Bronchial epithelial cell (primary cell): ENCODE measurements around the gene EIF4G1. TPM values are rescaled to one million over a fixed set of nuclear protein-coding genes. Genes with fewer than 3 reads are reported as not detected.

Experiments used
- DNase-seq: peaks from one replicate; pipeline ENCODE4 v3.0.0-alpha.2; 2010; ENCODE audit warnings: low read depth
- FAIRE-seq: peaks from 2 replicates; lab custom pipeline; 2011; peaks lifted over from hg19 to GRCh38; lab: Jason Lieb, UNC
- H3K27me3 ChIP-seq: 2 replicates; pipeline ENCODE4 v1.5.1; 2011; ENCODE audit warnings: low read length; ENCODE audit not compliant: control insufficient read depth, insufficient read depth
- H3K36me3 ChIP-seq: 2 replicates; pipeline ENCODE4 v1.5.1; 2011; ENCODE audit warnings: low read length; ENCODE audit not compliant: control insufficient read depth, insufficient read depth
- H3K4me3 ChIP-seq: 2 replicates; pipeline ENCODE4 v1.5.1; 2011; ENCODE audit warnings: mild to moderate bottlenecking, low read depth, low read length, control low read depth
- total RNA-seq: library from RNA; depleted of rRNA; stranded (reverse); fragments of >200 nt; gene quantifications from 2 replicates; pipeline ENCODE4 v1.2.1, GENCODE V29; 2014
- TF ChIP-seq, protein P1 (sequence below): IDR thresholded peaks from 2 replicates; pipeline ENCODE4 v1.5.1; 2011; ENCODE audit warnings: mild to moderate bottlenecking, moderate library complexity, low read length, control low read depth, inconsistent platforms; ENCODE audit not compliant: insufficient read depth, severe bottlenecking

Gene EIF4G1
- total RNA-seq, 1 donor from 2014 or later = 244 TPM

DNA sequence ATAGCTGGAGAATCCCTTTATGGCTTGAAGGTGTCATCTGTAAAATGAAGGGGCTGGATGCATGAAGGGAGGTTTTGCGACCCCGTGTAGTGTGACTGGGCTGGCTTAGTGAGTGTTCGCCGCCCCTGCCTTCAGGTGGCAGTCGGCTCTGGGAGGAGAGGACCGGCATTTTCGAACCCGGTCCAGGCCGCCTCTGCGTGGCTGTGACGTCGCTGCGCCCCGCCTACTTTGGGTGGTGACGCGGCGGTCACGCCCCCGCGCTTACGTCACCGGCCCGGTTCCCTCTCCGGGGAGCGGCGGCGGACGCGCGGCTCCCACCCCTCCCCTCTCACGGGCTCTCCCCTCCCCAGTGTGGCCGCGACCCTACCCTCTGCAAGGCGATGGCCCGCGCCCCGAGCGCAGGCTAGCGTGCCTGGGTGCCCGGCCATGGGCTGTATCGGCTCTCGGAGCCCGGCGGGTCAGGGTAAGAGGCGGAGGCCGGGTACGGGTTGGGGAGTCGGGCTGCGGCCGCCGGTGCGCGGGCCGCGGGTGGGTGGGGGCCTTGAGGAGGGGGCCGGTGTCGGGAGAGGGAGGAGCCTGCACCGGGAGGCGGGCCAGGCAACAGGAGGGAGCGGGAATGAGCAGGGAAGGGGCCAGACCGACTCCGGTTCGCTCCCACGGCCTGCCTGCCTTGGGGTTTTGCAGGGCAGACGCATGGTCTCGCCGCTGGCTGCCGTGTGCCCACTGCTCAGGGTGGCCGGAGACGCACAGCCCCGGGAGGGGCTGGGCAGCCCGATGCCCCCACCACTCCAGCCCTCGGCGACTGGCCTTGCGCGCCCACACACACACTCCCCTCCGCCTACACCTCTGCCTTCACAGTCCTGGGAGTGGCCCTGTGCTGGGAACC lies 21.5 kb downstream of the EIF4G1 start:
- TF ChIP-seq, protein P1, sequence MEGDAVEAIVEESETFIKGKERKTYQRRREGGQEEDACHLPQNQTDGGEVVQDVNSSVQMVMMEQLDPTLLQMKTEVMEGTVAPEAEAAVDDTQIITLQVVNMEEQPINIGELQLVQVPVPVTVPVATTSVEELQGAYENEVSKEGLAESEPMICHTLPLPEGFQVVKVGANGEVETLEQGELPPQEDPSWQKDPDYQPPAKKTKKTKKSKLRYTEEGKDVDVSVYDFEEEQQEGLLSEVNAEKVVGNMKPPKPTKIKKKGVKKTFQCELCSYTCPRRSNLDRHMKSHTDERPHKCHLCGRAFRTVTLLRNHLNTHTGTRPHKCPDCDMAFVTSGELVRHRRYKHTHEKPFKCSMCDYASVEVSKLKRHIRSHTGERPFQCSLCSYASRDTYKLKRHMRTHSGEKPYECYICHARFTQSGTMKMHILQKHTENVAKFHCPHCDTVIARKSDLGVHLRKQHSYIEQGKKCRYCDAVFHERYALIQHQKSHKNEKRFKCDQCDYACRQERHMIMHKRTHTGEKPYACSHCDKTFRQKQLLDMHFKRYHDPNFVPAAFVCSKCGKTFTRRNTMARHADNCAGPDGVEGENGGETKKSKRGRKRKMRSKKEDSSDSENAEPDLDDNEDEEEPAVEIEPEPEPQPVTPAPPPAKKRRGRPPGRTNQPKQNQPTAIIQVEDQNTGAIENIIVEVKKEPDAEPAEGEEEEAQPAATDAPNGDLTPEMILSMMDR = no peak
- peak overlapping the region; percentile 75 for H3K4me3 ChIP-seq
- no peaks in the 10 kb centered on the region for H3K27me3 ChIP-seq
- DNase-seq (peak; percentile 44), FAIRE-seq (no peak)
- H3K36me3 ChIP-seq = peaks cover 20% of the 10 kb centered on the region

GRCh38 chr3:184336547-184337398 lies 22.4 kb downstream of the EIF4G1 start:
- TF ChIP-seq, protein P1 = no peak
- Histone ChIP-seq H3K36me3 (peaks cover 23% of the 10 kb centered on the region), H3K4me3 (peak overlapping the region; percentile 75), H3K27me3 (no peaks in the 10 kb centered on the region)
- peak; percentile 53 for DNase-seq
- FAIRE-seq = no peak

GRCh38 chr3:184337399-184337714 lies 23.0 kb downstream of the EIF4G1 start, which contains the start of gene FAM131A:
Gene FAM131A, plus strand, starts transcription at chr3:184337600. Its CDS starts 31 bp downstream, at chr3:184337631.
- H3K4me3 ChIP-seq = peak within 1 kb of the TSS; percentile 75
- TF ChIP-seq, protein P1 = no peak
- DNase-seq = no peak
- peaks cover 18% of the 10 kb centered on the region for H3K36me3 ChIP-seq
- FAIRE-seq = no peak
- H3K27me3 ChIP-seq = no peaks in the 10 kb centered on the region

DNA sequence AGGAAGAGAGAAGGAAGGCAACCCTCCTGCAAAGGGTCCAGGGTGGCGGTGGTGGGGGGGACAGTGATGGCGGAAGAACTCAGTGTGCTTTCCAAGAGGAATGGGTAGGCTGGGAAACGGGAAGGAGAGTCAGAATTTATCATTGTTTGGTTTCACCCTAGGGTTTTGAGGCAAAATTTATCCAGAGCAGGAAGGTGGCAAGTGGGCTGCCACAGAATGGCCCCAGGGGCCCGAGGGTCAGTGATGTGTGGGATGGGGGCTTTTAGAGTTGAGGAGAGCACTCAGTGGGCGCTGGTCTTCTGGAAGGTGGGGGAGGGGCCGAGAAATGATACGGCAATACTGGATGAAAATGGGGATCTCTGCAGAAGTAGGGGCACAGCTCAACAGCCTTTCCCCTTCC lies 23.6 kb downstream of the EIF4G1 start:
- DNase-seq (no peak), FAIRE-seq (no peak)
- Histone ChIP-seq H3K36me3 (peaks cover 23% of the 10 kb centered on the region), H3K27me3 (no peaks in the 10 kb centered on the region), H3K4me3 (no peak overlapping the region)
- TF ChIP-seq, protein P1 = no peak

GRCh38 chr3:184338511-184338945 lies 24.1 kb downstream of the EIF4G1 start:
- FAIRE-seq (no peak), DNase-seq (peak; percentile 68)
- Histone ChIP-seq H3K4me3 (peak overlapping the region; percentile 7), H3K36me3 (peaks cover 25% of the 10 kb centered on the region), H3K27me3 (no peaks in the 10 kb centered on the region)
- TF ChIP-seq, protein P1 = peak; percentile 5
